Measurements from ENCODE around the gene UTP4. TPM values are rescaled to one million over a fixed set of nuclear protein-coding genes. Genes with fewer than 3 reads are reported as not detected.
"Not testable (repeated sequence)": the region's sequence is repeated elsewhere in the genome, so short reads cannot be mapped to it uniquely, and the experiment has no call there.

Gene UTP4
- polyA plus RNA-seq, 12 donors: 22.7 to 40.0 (median 35.3) TPM; not detected in 1

- DNase-seq: no peak
Observed at GRCh38 chr16:69127966-69128510, 4.4 kb upstream of the UTP4 start.

GRCh38 chr16:69130461-69130860 lies 2.0 kb upstream of the UTP4 start:
- DNase-seq: no peak

- peak; percentile 48 for DNase-seq
Observed at GRCh38 chr16:69131167-69131838, 1.1 kb upstream of the UTP4 start.

- DNase-seq: peak; percentile 84
Observed at GRCh38 chr16:69131839-69132423, 518 bp upstream of the UTP4 start.

GRCh38 chr16:69133373-69133954 lies 1.0 kb downstream of the UTP4 start:
- no peak for DNase-seq

- DNase-seq: no peak
Observed at GRCh38 chr16:69138608-69139007, 6.2 kb downstream of the UTP4 start.

GRCh38 chr16:69139464-69139863 lies 7.0 kb downstream of the UTP4 start:
- not testable (repeated sequence) for DNase-seq

GRCh38 chr16:69141014-69141413 lies 8.6 kb downstream of the UTP4 start:
- no peak for DNase-seq

- no peak for DNase-seq
Observed at GRCh38 chr16:69141936-69142335, 9.5 kb downstream of the UTP4 start.

- DNase-seq: no peak
Observed at GRCh38 chr16:69143116-69143515, 10.7 kb downstream of the UTP4 start.

GRCh38 chr16:69145658-69146057 lies 13.2 kb downstream of the UTP4 start:
- no peak for DNase-seq

- DNase-seq: not testable (repeated sequence)
Observed at GRCh38 chr16:69149621-69150020, 17.2 kb downstream of the UTP4 start.

- DNase-seq: peak; percentile 89
Observed at GRCh38 chr16:69150146-69150865, 17.9 kb downstream of the UTP4 start.

GRCh38 chr16:69157196-69157595 lies 24.7 kb downstream of the UTP4 start:
- no peak for DNase-seq

- DNase-seq: no peak
Observed at GRCh38 chr16:69160192-69160591, 27.7 kb downstream of the UTP4 start.

- no peak for DNase-seq
Observed at GRCh38 chr16:69165584-69165983, 33.1 kb downstream of the UTP4 start.

- DNase-seq: no peak
Observed at GRCh38 chr16:69166221-69166833, 33.9 kb downstream of the UTP4 start.

GRCh38 chr16:69166946-69167930 lies 34.8 kb downstream of the UTP4 start:
- DNase-seq: no peak

- no peak for DNase-seq
Observed at GRCh38 chr16:69169051-69169450, 36.6 kb downstream of the UTP4 start.

GRCh38 chr16:69169607-69170352 lies 37.3 kb downstream of the UTP4 start:
- DNase-seq: no peak

Measured in muscle of arm (tissue), 12 donors.